Nephron (organoid): ENCODE results near the gene TCL1A.

ENCODE experiments used
- H3K27ac Mint-ChIP-seq, 3 experiments: 2 replicates each; pipeline ENCODE4 v1.8.0; 2020; ENCODE audit warnings: mixed read lengths in 3 of 3, mild to moderate bottlenecking in 2 of 3, moderate library complexity in 1 of 3
- H3K27me3 Mint-ChIP-seq: 2 replicates; pipeline ENCODE4 v1.8.0; 2021; ENCODE audit warnings: low read depth, mild to moderate bottlenecking, moderate library complexity, mixed read lengths
- H3K36me3 Mint-ChIP-seq: 2 replicates; pipeline ENCODE4 v1.8.0; 2020; ENCODE audit warnings: low read depth, mixed read lengths
- H3K4me1 Mint-ChIP-seq: 2 replicates; pipeline ENCODE4 v1.8.0; 2020; ENCODE audit warnings: mixed read lengths
- H3K4me3 Mint-ChIP-seq, 3 experiments: 2 replicates each; pipeline ENCODE4 v1.8.0; 2020; ENCODE audit warnings: mild to moderate bottlenecking in 3 of 3, mixed read lengths in 3 of 3, moderate library complexity in 2 of 3
- H3K9me3 Mint-ChIP-seq: 2 replicates; pipeline ENCODE4 v1.8.0; 2020; ENCODE audit warnings: mixed read lengths
- TF ChIP-seq, protein P1 (sequence below), 3 experiments: fragments of 200-600 bp; sonication (generic); IDR thresholded peaks; one replicate each; pipeline ENCODE4 v1.5.0; 2021; ENCODE audit warnings: antibody characterized with exemption in 3 of 3; ENCODE audit not compliant: unreplicated experiment in 3 of 3

Gene TCL1A

DNA sequence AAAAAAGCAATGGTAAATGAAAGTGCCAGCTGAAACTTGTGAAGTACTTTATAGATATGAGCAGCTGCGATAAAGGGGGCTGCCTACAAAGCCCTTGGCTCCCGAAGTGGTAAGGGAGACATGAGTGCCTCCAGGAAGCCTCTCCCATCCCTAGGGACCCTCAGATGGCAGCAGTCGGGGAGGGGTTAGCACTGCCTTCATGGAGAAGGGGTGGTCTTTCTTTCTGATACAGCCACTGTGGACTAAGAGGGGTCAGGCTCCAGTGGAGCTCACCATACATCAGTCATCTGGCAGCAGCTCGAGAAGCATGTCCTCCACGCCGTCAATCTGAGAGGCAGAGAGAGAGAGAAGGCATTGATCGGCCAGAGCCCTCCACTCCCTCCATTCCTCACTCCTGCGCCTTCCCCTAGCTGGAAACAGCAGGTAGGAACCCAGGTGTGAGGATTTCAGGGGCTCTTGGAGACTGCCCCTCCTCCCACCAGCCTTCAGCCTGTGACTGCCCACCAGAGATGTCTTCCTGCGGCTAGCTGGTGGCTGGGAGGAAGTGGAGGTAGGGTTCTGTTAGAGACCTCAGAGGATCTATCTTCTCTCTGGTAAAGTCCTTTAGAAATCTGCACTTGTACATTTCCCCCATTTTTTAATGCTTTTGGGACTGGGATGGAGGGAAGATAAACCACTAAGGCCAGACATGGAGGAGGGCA is 2.3 kb downstream of the TCL1A start:
- TF ChIP-seq, protein P1, sequence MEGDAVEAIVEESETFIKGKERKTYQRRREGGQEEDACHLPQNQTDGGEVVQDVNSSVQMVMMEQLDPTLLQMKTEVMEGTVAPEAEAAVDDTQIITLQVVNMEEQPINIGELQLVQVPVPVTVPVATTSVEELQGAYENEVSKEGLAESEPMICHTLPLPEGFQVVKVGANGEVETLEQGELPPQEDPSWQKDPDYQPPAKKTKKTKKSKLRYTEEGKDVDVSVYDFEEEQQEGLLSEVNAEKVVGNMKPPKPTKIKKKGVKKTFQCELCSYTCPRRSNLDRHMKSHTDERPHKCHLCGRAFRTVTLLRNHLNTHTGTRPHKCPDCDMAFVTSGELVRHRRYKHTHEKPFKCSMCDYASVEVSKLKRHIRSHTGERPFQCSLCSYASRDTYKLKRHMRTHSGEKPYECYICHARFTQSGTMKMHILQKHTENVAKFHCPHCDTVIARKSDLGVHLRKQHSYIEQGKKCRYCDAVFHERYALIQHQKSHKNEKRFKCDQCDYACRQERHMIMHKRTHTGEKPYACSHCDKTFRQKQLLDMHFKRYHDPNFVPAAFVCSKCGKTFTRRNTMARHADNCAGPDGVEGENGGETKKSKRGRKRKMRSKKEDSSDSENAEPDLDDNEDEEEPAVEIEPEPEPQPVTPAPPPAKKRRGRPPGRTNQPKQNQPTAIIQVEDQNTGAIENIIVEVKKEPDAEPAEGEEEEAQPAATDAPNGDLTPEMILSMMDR (IDR thresholded peaks at IDR 0.05; ENCODE audit: unreplicated experiment in 3 of 3), result no peak
- Mint-ChIP-seq H3K27ac (no peak overlapping the region), H3K36me3 (no peaks in the 10 kb centered on the region), H3K27me3 (peaks cover 3% of the 10 kb centered on the region), H3K9me3 (no peaks in the 10 kb centered on the region), H3K4me1 (no peaks in the 10 kb centered on the region), H3K4me3 (no peak overlapping the region)

DNA sequence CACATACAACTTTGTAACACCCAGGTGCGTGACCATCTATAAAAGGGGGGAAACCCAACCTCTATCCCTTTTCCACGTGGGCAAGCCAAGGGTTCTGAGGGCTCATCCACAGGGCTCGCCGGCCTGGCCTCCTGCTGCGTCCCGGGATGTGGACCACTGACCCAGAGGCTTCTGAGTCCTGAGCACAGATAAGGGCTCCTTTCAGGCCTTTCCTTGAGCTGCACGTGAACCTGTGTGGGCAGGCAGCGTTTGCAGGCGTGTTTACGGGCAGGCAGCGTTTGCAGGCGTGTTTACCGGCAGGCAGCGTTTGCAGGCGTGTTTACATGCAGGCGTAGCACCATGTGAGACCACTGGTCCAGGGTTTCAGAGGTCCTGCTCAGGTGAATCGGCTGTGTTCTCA is 3.8 kb downstream of the TCL1A start:
- TF ChIP-seq, protein P1 (IDR thresholded peaks at IDR 0.05; ENCODE audit: unreplicated experiment in 3 of 3), result no peak
- no peaks in the 10 kb centered on the region for H3K36me3 Mint-ChIP-seq
- H3K9me3 Mint-ChIP-seq, result no peaks in the 10 kb centered on the region
- H3K27me3 Mint-ChIP-seq, result peaks cover 3% of the 10 kb centered on the region
- no peak overlapping the region for H3K4me3 Mint-ChIP-seq
- H3K27ac Mint-ChIP-seq, result no peak overlapping the region
- no peaks in the 10 kb centered on the region for H3K4me1 Mint-ChIP-seq

DNA sequence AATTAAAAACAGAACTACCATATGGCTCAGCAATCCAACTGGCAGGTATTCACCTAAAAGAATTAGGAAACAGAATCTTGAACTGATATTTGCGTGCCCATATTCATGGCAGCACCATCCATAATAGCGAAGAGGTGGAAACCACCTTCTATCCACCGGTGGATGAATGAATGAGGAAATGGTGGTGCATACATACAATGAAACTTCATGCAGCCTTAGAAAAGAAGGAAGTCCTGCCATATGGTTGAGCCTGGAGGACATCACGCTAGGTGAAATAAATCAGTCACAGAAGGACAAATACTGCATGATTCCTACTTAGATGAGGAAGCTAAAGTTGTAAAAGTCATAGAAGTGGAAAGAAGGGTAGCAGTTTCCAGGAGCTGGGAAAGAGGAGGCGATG is 6.6 kb downstream of the TCL1A start:
- peaks cover 3% of the 10 kb centered on the region for H3K9me3 Mint-ChIP-seq
- H3K4me3 Mint-ChIP-seq, result no peak overlapping the region
- H3K27me3 Mint-ChIP-seq, result peaks cover 23% of the 10 kb centered on the region
- TF ChIP-seq, protein P1 (IDR thresholded peaks at IDR 0.05; ENCODE audit: unreplicated experiment in 3 of 3), result no peak
- H3K36me3 Mint-ChIP-seq, result no peaks in the 10 kb centered on the region
- no peaks in the 10 kb centered on the region for H3K4me1 Mint-ChIP-seq
- H3K27ac Mint-ChIP-seq, result no peak overlapping the region

DNA sequence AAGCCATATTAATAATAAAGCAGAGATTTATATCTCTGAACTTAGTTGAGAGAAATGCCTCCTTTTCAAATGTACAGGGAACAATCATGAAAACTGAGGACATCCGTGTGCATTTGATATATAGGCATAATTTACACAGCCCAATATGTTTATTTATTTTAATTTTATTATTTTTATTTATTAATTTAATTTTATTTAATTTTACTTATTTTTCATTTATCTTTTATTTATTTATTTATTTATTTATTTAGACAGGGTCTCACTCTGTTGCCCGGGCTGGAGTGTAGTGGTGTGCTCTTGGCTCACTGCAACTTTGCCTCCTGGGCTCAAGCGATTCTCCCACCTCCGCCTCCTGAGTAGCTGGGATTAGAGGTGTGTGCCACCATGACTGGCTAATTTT is 8.4 kb downstream of the TCL1A start:
- peaks cover 3% of the 10 kb centered on the region for H3K9me3 Mint-ChIP-seq
- H3K27ac Mint-ChIP-seq, result no peak overlapping the region
- TF ChIP-seq, protein P1 (IDR thresholded peaks at IDR 0.05; ENCODE audit: unreplicated experiment in 3 of 3), result no peak

DNA sequence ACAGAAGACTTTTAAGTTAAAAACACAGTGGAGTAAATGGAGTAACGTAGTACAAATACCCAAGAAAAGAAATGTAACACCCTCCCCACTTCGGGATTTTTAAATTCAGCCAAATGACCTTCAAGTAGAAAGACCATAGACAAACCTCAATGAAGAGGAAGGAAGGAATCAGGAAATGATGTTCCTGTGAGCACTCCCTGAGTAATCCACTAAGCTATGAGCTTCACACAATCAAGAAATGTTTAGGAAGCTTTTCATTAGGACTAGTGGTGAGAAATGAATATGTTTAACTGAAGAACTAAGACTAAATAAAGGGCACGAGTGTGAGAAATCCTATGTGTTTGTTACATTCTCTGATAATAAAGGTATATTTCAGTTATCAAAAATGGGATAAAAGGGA is 10.1 kb downstream of the TCL1A start:
- peaks cover 3% of the 10 kb centered on the region for H3K9me3 Mint-ChIP-seq
- H3K4me1 Mint-ChIP-seq, result peaks cover 24% of the 10 kb centered on the region
- TF ChIP-seq, protein P1 (IDR thresholded peaks at IDR 0.05; ENCODE audit: unreplicated experiment in 3 of 3), result no peak
- H3K36me3 Mint-ChIP-seq, result no peaks in the 10 kb centered on the region
- peaks cover 29% of the 10 kb centered on the region for H3K27me3 Mint-ChIP-seq
- H3K27ac Mint-ChIP-seq, result no peak overlapping the region
- H3K4me3 Mint-ChIP-seq, result no peak overlapping the region

More for the DNA sequence above, 8.4 kb downstream of the TCL1A start:
- H3K4me1 Mint-ChIP-seq, result peaks cover 13% of the 10 kb centered on the region
- H3K4me3 Mint-ChIP-seq, result no peak overlapping the region
- no peaks in the 10 kb centered on the region for H3K36me3 Mint-ChIP-seq
- H3K27me3 Mint-ChIP-seq, result peaks cover 29% of the 10 kb centered on the region

DNA sequence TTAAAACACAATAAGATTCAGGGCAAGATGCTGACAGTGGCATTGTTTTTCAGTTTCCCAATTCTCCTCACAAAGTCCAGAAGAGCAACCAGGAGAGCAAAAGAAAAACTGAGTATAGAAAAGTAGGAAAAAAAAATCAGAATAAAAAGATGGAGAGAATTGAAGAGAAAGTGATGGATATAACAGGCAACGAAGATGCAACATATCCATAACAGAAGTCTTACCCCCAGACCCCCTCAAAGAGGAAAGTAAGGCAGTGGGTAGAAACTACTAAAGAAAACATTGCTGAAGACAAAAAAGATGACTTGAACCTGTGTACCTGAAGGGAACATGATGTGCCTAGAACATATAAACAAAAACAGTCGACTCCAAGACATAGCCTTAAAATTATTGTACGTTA is 10.6 kb downstream of the TCL1A start:
- Mint-ChIP-seq H3K36me3 (no peaks in the 10 kb centered on the region), H3K9me3 (peaks cover 3% of the 10 kb centered on the region), H3K4me1 (peaks cover 24% of the 10 kb centered on the region), H3K27me3 (peaks cover 31% of the 10 kb centered on the region), H3K27ac (no peak overlapping the region), H3K4me3 (no peak overlapping the region)
- TF ChIP-seq, protein P1 (IDR thresholded peaks at IDR 0.05; ENCODE audit: unreplicated experiment in 3 of 3), result no peak
